HUES48 (cell line): ENCODE data around the gene ACTG1.

Experiments used
- H3K27ac ChIP-seq: one replicate; pipeline ENCODE4 v1.7.0; 2013; ENCODE audit warnings: low read depth, low read length, inconsistent platforms
- H3K27me3 ChIP-seq: 2 replicates; pipeline ENCODE4 v1.6.1; 2013; ENCODE audit warnings: mild to moderate bottlenecking, low read length; ENCODE audit not compliant: control insufficient read depth, insufficient read depth
- H3K36me3 ChIP-seq: 2 replicates; pipeline ENCODE4 v1.6.1; 2013; ENCODE audit warnings: low read length; ENCODE audit not compliant: control insufficient read depth, insufficient read depth
- H3K4me1 ChIP-seq: 2 replicates; pipeline ENCODE4 v1.6.1; 2013; ENCODE audit warnings: mild to moderate bottlenecking, low read length; ENCODE audit not compliant: control insufficient read depth, insufficient read depth
- H3K4me3 ChIP-seq: 2 replicates; pipeline ENCODE4 v1.5.1; 2013; ENCODE audit warnings: mild to moderate bottlenecking, low read depth, low read length
- H3K9ac ChIP-seq: 2 replicates; pipeline ENCODE4 v1.6.1; 2013; ENCODE audit warnings: mild to moderate bottlenecking, low read depth, low read length, moderate library complexity
- H3K9me3 ChIP-seq: 2 replicates; pipeline ENCODE4 v1.6.1; 2013; ENCODE audit warnings: low read length; ENCODE audit not compliant: control insufficient read depth, insufficient read depth

The ACTG1 gene

DNA sequence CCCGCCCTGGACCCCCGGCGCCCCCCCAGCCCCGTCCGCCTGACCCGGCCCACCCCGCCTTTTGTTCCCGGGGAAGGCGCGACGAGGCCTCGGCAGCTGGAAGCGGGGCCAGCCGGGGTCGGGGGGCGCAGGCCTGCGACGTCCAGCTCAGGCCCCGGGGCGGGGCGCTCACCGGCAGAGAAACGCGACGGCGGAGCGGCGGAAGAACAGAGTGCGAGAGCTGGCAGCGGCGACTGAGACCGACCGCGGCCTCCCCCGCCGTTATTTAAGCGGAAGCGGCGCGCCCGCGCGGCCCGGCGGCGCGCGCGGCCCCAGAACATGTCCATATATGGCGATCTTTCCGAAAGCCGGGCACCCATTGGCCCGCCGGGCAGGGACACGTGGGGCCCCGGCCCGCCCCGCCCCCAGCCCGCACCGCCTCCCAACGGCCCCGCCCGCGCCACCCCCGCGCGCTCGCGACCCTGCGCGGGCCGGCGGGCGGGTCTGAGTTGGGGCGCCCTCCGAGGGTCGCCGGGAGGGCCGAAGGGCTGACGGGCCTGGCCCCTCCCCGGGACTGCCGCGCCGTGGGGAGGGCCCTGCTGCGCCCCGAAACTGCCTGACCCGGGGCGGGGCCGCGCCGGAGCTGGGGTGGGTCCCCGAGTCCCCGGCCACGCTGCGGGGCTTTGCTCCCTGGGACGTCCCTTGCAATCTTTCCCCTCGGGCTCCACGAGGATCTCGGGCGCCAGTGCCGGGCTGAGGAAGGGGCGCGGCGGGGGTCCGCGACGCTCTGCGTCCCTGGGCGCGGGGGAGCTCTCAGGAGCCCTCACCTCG is at the start of gene ACTG1:
ACTG1 (minus strand) TSS at position 238 of the 810 bp plus-strand sequence. CDS start 445 bp downstream, outside the sequence.
- H3K9ac ChIP-seq: peak within 1 kb of the TSS; percentile 98
- peaks cover 9% of the 10 kb centered on the region for H3K4me1 ChIP-seq
- no peaks in the 10 kb centered on the region for H3K27me3 ChIP-seq
- peak within 1 kb of the TSS; percentile 97 for H3K4me3 ChIP-seq
- peaks cover 35% of the 10 kb centered on the region for H3K36me3 ChIP-seq
- peak within 1 kb of the TSS; percentile 97 for H3K27ac ChIP-seq
- no peaks in the 10 kb centered on the region for H3K9me3 ChIP-seq

DNA sequence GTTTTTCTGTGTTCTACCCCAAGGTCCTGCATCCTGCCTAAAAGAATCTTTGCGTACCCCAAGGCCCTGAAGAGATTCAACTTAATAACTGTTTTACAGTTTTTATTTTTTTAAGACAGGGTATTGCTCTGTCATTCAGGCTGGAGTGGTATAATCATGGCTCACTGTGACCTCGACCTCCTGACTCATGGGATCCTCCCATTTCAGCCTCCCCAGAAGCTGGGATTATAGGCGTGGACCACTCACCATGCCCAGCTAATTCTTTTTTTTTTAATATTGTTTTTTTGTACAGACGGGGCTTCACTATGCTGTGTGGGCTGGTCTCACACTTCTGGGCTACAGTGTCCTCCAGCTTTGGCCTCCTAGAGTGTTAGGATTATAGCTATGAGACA is 48.9 kb upstream of the ACTG1 start:
- Histone ChIP-seq H3K4me1 (no peaks in the 10 kb centered on the region), H3K27me3 (no peaks in the 10 kb centered on the region), H3K27ac (no peak overlapping the region), H3K9ac (no peak overlapping the region), H3K9me3 (no peaks in the 10 kb centered on the region), H3K36me3 (peaks cover 86% of the 10 kb centered on the region), H3K4me3 (no peak overlapping the region)

DNA sequence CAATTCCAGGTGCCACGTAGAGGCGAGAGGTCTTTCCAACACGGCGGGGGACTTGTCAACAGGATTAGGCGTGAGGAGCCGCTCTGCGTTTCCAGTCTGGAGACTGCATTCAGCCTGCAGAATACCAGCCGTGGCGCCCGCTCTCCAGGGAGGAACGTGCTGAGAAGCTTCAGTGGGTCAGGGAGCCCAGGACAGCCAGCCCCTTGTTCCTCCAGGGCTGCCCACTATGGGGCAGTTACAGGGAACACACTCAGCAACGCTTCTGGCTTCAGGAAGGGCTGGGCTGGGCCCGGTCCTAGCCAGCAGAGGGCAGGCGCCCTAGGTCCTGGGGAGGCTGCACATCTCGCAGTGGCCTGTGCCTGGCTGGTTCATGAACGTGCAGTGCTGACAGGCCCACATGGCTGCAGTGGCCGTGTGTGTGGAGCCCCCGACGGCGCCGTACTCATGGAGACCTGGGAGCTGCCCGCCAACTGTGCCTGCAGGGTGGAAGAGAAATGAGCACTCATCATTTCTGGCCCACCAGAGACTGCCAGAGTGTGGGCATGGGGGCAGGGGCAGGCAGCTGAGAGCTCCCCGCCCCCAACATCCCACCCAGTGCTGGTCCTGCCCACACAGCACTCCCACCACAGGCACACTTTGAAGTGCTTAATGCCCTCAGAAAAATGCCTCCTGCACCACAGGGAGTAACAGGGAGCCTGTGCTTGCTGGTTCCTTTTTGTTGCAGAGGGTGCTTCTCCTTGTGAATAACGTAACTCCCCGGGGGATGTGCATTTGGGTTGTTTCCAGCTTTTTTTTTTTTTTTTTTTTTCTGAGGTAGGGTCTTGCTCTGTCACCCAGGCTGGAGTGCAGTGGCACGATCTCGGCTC is 46.6 kb upstream of the ACTG1 start:
- no peaks in the 10 kb centered on the region for H3K9me3 ChIP-seq
- H3K27me3 ChIP-seq: no peaks in the 10 kb centered on the region
- no peak overlapping the region for H3K4me3 ChIP-seq
- H3K4me1 ChIP-seq: no peaks in the 10 kb centered on the region
- H3K27ac ChIP-seq: peak overlapping the region; percentile 45
- H3K9ac ChIP-seq: no peak overlapping the region
- peaks cover 63% of the 10 kb centered on the region for H3K36me3 ChIP-seq

DNA sequence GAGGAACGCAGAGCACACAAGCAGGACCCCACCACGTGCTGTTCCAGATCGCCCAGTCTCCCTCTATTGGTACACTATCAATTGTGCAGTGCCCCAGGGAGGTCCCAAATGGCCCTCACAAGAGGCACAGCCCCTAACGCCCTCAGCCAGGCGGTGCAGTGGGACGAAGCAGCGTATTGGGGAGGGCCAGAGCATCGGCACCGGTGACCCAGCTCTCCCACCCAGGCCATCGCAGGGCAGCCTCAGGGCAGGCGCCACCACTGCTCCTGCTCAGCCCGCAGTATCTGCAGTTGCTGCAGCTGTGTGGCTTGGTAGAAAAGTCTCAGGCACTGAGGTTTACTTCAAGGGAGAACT is 45.5 kb upstream of the ACTG1 start:
- H3K9ac ChIP-seq: no peak overlapping the region
- no peak overlapping the region for H3K4me3 ChIP-seq
- no peak overlapping the region for H3K27ac ChIP-seq
- peaks cover 54% of the 10 kb centered on the region for H3K36me3 ChIP-seq
- H3K9me3 ChIP-seq: no peaks in the 10 kb centered on the region
- no peaks in the 10 kb centered on the region for H3K27me3 ChIP-seq
- H3K4me1 ChIP-seq: peaks cover 5% of the 10 kb centered on the region; the same call in 1 of the 2 replicates

DNA sequence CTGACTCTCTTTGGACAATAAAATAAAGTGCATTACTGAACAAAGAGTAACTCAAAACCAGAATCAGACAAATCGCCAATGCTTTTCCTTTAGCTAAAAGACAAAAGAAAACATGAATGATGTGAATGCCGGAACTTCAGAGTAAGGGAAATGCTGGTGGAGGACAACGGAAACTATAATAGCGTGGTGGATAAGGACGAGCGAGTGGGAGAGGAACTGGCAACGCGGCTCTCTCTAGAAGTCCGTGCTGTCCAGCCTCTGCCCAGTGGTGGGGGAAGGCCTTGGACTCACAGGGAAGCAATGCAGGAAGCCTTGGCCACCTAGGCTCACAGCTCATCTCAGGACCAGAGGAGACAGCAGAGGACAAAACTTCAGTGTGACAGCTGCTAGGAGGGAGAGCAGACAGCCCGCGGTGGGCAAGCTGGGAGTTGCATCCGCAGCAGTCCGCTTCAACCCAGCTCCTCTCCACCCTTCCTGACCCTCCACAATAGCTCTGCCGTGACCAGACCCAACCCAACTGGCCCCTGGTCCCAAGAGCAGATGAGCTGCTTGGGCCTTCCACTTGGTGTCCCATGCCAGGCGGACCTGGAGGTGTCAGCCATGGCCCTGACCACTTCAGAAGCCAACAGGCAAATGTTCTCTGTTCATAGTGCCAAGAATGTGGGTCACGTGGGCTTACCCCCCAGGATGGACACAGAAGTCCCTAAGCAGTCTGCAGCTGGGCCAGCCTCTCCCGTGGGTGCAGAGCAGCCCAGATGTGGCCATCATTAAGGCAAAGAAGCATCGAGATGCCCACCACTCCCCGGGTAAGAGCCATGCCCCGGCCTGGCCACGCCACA is 44.9 kb upstream of the ACTG1 start:
- Histone ChIP-seq H3K36me3 (peaks cover 49% of the 10 kb centered on the region), H3K4me1 (peaks cover 5% of the 10 kb centered on the region; the same call in 1 of the 2 replicates), H3K27me3 (no peaks in the 10 kb centered on the region)

DNA sequence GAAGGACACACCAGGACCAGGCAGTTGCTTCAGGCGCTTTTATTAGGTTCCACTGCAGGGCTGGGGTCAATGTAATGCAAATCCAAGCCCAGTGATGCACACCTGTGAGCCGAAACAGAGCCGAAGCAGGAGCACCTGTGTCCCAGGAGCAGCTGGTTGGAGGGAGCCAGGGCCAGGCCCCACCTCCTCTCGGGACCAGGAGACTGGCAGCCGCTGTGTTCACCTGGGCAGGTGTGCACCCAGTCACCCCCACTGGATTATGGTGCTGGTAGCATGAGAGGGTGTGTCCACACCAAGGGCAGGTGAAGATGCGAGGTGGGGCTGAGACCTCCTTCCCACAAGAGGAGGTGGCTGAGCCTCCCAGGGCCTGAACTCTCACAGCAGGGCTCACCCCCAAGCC is 44.3 kb upstream of the ACTG1 start:
- H3K9me3 ChIP-seq: no peaks in the 10 kb centered on the region
- peaks cover 5% of the 10 kb centered on the region; the same call in 1 of the 2 replicates for H3K4me1 ChIP-seq
- no peak overlapping the region for H3K4me3 ChIP-seq
- no peak overlapping the region for H3K9ac ChIP-seq
- no peak overlapping the region for H3K27ac ChIP-seq
- no peaks in the 10 kb centered on the region for H3K27me3 ChIP-seq
- peaks cover 43% of the 10 kb centered on the region for H3K36me3 ChIP-seq

More for the DNA sequence above, 44.9 kb upstream of the ACTG1 start:
- Histone ChIP-seq H3K9ac (no peak overlapping the region), H3K9me3 (no peaks in the 10 kb centered on the region), H3K4me3 (no peak overlapping the region), H3K27ac (no peak overlapping the region)

DNA sequence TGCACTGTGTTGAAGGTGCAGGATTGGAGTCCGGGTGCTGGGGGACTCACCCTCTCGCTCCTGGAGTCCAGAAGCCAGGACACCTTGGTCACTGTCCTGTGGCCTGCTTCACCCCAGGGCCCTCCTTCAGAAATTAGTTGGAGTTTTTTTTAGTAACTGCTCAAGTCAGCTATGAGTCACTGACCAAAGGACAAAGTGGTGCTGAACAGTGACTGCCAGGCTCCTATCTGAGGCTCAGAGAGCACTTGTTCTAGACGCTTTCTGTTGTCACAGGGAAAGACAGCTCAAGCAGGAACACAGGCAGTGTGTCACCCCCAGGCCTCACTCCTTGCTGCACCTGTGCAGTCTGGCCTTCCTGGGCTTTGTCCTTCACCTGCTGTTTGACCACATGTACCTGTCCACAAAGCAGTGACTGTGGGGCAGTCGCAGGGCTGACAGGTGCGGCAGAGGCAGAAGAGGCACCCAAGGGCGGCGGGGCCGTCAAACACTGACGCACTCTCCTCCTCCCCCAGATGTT is 43.6 kb upstream of the ACTG1 start:
- Histone ChIP-seq H3K4me1 (peaks cover 5% of the 10 kb centered on the region; the same call in 1 of the 2 replicates), H3K9me3 (no peaks in the 10 kb centered on the region), H3K27ac (no peak overlapping the region), H3K27me3 (no peaks in the 10 kb centered on the region), H3K36me3 (peaks cover 37% of the 10 kb centered on the region), H3K9ac (no peak overlapping the region), H3K4me3 (no peak overlapping the region)

DNA sequence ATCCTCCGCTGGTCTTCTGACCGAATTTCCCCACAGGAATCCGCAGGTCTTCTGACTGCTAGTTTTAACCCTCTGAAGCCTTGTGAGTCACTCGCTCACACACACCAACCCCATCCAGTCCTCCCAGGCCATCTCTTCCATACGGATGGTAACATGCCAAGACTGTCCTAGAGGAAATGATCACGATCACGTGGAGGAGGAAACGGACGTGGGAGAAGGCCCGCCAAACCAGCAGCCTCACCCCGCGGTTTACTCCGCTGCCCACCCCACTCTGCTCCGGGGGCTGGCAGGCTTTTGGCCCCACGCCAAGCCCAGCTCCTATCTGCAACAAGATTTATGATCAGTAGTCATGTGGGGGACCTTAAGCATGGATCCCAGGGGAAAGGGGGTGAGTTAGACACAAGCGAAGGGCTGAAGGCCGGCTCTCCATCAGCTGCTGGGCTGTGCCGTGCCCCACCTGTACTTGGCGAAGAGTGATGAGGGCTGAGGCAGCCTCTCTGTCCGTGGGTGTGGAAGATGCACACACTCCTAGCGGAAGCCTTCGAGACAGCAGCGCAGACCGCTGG is 41.1 kb upstream of the ACTG1 start:
- peaks cover 8% of the 10 kb centered on the region; the same call in 1 of the 2 replicates for H3K4me1 ChIP-seq
- no peak overlapping the region for H3K9ac ChIP-seq
- no peaks in the 10 kb centered on the region for H3K27me3 ChIP-seq
- H3K9me3 ChIP-seq: no peaks in the 10 kb centered on the region
- peak overlapping the region; percentile 96 for H3K4me3 ChIP-seq
- peaks cover 39% of the 10 kb centered on the region for H3K36me3 ChIP-seq
- peak overlapping the region; percentile 78 for H3K27ac ChIP-seq

DNA sequence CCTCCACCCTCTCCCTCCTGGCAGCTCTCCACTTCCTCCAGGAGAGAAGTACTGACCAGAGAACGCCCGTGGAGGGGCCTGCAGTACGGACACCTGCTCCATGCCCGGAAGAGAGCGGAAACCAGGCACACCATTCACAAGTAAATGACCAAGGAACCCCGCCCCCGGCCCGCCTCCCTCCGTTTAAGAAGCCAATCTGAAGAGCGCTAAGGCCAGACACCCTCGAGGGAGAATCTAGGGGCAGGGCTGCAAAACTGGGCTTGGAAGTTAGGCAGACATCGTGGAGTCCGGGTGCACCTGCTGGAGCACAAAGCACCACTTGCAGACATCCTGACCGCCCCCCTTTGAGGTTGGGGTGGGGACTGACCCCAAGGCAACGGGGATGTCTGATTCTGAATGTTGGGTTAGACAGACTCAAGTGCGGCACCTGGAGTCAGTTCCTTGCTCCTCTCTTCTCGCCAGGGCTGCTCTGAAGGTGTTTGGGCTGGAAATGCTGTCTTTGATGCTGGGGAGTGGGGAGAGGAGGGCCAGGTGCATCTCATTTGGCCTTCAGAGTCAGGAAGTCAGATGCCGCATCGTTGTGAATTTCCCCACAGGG is 40.5 kb upstream of the ACTG1 start:
- H3K4me3 ChIP-seq: peak overlapping the region; percentile 96
- H3K27ac ChIP-seq: peak overlapping the region; percentile 78
- peak overlapping the region; percentile 71 for H3K9ac ChIP-seq
- H3K36me3 ChIP-seq: peaks cover 35% of the 10 kb centered on the region
- peaks cover 8% of the 10 kb centered on the region; the same call in 1 of the 2 replicates for H3K4me1 ChIP-seq
- H3K9me3 ChIP-seq: no peaks in the 10 kb centered on the region
- no peaks in the 10 kb centered on the region for H3K27me3 ChIP-seq
